Activated CD8-positive, alpha-beta memory T cell treated with anti-CD3 and anti-CD28 coated beads, Interleukin-2, amount 50 U/mL, for 1 hour (primary cell): ENCODE measurements around the gene ITM2C.

Experiments
- DNase-seq: peaks from one replicate; pipeline ENCODE4 v3.0.0-alpha.2; 2020; ENCODE audit errors: extremely low read depth

ITM2C gene

GRCh38 chr2:230852113-230852512 lies 12.6 kb upstream of the ITM2C start:
- DNase-seq, result no peak

GRCh38 chr2:230861552-230862255 lies 3.0 kb upstream of the ITM2C start:
- DNase-seq, result no peak

- no peak for DNase-seq
These were observed 2.5 kb upstream of the ITM2C start for GRCh38 chr2:230862292-230862691.

GRCh38 chr2:230863031-230863430 lies 1.7 kb upstream of the ITM2C start:
- DNase-seq, result no peak

- no peak for DNase-seq
These were observed 1.2 kb upstream of the ITM2C start for GRCh38 chr2:230863442-230864121.

- DNase-seq, result no peak
These were observed 579 bp upstream of the ITM2C start for GRCh38 chr2:230864122-230864604.

GRCh38 chr2:230865307-230865765 lies 594 bp downstream of the ITM2C start:
- no peak for DNase-seq

GRCh38 chr2:230865766-230866755 lies 1.3 kb downstream of the ITM2C start:
- no peak for DNase-seq

GRCh38 chr2:230866756-230867523 lies 2.2 kb downstream of the ITM2C start:
- peak; percentile 41 for DNase-seq

GRCh38 chr2:230868161-230868946 lies 3.6 kb downstream of the ITM2C start:
- no peak for DNase-seq

- DNase-seq, result no peak
These were observed 4.5 kb downstream of the ITM2C start for GRCh38 chr2:230868947-230869913.

- DNase-seq, result no peak
These were observed 5.3 kb downstream of the ITM2C start for GRCh38 chr2:230869914-230870543.

- no peak for DNase-seq
These were observed 6.0 kb downstream of the ITM2C start for GRCh38 chr2:230870544-230871360.

- DNase-seq, result no peak
These were observed 6.8 kb downstream of the ITM2C start for GRCh38 chr2:230871361-230872150.

GRCh38 chr2:230872151-230872967 lies 7.6 kb downstream of the ITM2C start:
- no peak for DNase-seq
